C4-2B (cell line): ENCODE measurements around the gene COL6A1.
A peak's percentile ranks its signal among the peaks of the same experiment; 100 is the strongest.

Experiments
- H3K27ac ChIP-seq: fragments of 450-650 bp; 2 replicates; pipeline ENCODE4 v1.5.1; 2017
- ZFX ChIP-seq: fragments of 450-650 bp; IDR thresholded peaks from 2 replicates; pipeline ENCODE4 v1.6.1; 2017
- TF ChIP-seq, protein P1 (sequence below): fragments of 450-650 bp; conservative IDR thresholded peaks from 2 replicates; pipeline ENCODE4 v1.5.1; 2017; ENCODE audit warnings: mild to moderate bottlenecking

Gene COL6A1

DNA sequence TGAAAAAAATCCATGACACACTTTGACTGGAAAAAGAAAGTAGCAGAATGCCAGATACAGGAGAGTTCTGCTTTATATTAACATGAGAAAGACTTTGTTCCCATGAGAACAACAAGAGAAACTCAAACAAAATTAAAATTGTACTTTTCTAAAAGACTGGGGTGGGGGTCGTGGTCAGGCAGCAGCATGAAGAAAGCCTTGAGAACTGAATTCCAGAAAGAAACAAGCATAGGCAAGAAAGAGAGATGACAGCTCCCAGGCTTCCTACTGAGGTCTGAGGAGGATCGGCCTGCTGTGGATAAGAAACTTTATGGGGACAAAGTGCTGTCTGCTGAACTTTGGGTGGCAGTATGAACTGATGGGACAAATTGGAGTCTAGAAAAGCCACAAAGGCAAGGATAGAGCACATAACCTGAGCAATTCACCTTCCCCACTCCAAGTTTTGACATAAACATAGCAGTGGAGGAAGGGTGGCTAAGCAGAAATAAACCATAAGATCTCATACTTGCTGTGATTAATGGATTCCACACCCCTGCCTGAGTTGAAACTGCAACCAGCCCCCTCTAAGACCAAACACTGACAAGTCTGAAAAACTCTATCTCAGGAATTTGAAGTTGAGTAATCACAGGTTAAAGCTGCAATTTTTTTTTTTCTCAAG, 43.7 kb downstream of the COL6A1 start:
- no peak overlapping the region for H3K27ac ChIP-seq
- no peak for TF ChIP-seq ZFX

DNA sequence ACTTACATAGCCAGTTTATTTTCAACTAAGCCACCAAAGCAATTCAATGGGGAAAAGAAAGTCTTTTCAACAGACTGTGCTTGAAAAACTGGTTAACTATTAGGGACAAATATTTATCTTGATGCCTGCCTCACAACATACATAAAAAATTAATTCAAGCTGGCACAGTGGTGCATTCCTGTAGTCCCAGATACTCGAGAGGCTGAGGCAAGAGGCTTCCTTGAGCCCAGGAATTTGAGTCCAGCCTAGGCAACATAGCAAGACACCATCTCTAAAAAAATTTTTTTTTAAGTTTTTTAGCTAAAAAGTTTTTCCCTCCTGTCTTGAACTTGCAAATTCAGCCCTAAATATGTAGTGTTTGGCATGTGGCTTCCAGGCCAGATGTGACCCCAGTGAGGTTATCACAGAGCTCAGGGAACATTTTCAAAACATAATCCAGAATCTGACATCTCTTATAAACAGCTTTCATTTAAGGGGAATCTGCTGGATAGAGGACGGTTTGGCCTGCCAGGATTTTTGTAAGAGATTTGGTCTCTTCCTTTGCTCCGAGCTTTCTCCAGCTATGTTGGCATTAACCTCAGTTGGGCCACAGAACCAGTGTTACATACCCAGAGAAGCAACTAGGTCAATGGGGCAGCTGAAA, 46.4 kb downstream of the COL6A1 start:
- TF ChIP-seq, protein P1, sequence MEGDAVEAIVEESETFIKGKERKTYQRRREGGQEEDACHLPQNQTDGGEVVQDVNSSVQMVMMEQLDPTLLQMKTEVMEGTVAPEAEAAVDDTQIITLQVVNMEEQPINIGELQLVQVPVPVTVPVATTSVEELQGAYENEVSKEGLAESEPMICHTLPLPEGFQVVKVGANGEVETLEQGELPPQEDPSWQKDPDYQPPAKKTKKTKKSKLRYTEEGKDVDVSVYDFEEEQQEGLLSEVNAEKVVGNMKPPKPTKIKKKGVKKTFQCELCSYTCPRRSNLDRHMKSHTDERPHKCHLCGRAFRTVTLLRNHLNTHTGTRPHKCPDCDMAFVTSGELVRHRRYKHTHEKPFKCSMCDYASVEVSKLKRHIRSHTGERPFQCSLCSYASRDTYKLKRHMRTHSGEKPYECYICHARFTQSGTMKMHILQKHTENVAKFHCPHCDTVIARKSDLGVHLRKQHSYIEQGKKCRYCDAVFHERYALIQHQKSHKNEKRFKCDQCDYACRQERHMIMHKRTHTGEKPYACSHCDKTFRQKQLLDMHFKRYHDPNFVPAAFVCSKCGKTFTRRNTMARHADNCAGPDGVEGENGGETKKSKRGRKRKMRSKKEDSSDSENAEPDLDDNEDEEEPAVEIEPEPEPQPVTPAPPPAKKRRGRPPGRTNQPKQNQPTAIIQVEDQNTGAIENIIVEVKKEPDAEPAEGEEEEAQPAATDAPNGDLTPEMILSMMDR, result no peak
- no peak for TF ChIP-seq ZFX
- H3K27ac ChIP-seq, result no peak overlapping the region

DNA sequence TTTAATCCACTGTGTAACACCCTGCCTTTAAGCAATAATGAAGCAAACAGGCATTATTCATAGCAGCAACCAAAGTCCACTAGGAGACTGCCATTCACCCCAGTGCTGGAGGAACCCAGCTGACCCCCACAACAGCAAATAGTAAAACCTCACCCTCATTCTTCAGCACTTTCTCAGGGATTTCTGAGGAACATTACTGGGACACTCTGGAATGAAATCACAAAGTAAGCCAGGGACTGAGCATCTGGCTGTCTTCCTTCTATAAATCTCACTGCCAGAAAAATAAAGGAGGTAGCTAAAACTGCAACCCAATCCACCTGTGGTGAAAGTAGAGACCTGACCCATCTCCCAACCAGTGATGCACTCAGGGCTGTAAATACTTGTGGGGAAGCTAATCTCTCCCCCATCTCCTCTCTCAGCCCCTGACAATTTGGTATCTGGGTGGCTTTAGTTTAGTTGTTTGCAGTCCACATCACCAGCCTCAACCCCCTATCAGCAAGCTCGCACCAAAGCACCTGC, 47.1 kb downstream of the COL6A1 start:
- no peak for TF ChIP-seq ZFX
- TF ChIP-seq, protein P1, result no peak
- no peak overlapping the region for H3K27ac ChIP-seq

DNA sequence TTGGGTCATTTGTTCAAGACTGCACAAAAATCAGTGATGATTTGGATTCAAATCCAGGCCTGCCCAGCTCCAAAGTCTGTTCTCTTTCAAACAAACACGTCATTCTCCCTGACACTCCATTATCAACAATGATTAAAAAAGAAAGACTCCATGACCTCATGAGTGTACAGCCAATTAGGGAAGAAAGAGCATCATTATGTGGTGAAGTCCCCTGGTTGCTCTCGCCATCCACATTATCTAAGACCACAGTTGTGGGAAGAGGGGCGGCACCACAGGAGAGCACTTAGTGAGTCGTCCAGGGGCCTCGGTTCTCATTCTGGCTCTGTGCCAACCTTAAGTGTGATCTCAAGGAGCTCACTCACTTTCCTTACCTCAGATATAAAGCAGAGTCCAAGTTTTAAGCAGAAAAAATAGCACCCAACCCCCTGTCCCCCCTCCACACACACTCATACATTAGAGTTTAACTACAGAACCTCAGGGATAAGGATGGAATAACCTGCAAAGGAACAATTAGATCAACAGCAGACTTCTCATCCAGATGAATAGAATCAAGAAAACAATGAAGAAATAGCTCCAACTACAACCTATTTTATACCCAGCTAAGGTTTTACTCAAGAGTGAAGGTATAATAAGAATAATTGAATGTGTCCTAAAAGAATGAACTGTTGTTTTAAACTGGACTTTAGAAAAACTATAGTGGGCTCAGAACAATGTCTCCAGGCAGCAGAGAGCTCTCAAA, 47.8 kb downstream of the COL6A1 start:
- no peak overlapping the region for H3K27ac ChIP-seq
- no peak for TF ChIP-seq ZFX

DNA sequence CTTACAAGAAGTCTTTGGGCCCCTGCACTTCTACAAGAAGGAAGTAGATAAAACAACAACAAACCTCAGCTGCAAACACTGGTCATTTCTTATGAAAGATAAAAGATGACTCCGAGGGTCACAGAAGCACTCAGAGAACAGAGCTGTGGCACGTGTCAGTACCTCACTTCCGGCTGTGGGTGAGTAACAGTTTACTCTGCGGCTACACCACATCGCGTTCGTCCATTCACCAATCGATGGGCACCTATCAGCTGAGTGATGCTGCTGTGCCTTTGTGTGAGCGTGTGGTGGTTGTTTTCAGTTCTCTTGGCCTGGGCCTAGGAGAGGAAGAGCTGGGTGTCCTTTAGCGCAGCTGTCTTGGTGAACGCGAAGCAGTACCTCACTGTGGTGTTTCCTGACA, 49.9 kb downstream of the COL6A1 start:
- TF ChIP-seq, protein P1, result no peak
- TF ChIP-seq ZFX, result no peak
- no peak overlapping the region for H3K27ac ChIP-seq

DNA sequence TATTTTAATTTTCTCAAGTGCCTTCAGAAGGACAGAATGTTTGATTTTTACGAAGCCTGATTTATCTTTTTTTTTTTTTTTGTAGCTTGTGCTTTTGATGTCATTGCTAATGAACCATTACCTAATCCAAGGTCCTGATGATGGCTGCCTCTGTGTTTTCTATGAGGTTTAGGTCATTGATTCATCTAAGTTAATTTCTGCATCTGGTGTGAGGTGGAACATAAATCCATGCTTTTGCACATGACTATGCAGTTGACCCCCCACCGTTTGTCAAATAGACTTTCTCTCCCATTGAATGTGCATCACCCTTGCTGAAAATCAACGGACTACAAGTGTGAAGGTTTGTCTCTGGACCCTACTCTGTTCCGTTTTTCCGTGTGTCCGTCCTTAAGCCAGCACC, 50.5 kb downstream of the COL6A1 start:
- H3K27ac ChIP-seq, result no peak overlapping the region
- no peak for TF ChIP-seq ZFX

DNA sequence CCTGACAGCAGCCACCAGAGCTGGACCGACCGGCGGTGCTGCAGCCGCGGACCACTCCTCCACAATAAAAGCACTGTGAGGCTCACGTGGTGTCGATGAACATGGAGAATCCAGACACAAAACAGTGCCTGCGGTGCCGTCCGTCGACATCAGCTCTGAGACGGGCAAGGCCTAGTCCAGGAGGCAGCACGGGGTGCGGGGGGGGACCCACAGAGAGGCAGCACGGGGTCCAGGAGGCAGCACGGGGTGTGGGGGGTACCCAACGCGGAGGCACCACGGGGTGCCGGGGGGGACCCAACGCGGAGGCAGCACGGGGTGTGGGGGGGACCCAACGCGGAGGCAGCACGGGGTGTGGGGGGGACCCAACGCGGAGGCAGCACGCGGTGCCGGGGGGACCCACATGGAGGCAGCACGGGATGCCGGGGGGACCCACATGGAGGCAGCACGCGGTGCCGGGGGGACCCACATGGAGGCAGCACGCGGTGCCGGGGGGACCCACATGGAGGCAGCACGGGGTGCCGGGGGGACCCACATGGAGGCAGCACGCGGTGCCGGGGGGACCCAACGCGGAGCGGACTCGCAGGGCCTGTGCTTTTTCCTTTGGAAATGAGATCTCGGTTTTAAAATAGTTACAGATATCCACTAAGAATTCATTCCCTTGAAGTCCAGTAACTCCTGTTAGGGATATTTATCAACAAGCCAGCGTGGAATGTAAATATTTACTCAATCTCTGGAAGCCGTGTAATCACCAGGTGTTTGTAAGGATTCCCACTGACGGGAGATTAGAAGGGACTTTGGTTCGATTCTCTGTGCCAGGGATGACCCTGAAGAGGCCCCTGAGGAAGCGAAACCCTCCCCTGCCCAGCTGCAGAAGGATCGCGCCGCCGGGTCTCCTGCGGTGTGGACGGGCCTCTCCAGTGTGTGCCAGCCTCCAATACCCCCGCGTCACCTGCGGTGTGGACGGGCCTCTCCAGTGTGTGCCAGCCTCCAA, 52.1 kb downstream of the COL6A1 start:
- no peak for TF ChIP-seq ZFX
- peak overlapping the region; percentile 7; the same call in 1 of the 2 replicates for H3K27ac ChIP-seq

DNA sequence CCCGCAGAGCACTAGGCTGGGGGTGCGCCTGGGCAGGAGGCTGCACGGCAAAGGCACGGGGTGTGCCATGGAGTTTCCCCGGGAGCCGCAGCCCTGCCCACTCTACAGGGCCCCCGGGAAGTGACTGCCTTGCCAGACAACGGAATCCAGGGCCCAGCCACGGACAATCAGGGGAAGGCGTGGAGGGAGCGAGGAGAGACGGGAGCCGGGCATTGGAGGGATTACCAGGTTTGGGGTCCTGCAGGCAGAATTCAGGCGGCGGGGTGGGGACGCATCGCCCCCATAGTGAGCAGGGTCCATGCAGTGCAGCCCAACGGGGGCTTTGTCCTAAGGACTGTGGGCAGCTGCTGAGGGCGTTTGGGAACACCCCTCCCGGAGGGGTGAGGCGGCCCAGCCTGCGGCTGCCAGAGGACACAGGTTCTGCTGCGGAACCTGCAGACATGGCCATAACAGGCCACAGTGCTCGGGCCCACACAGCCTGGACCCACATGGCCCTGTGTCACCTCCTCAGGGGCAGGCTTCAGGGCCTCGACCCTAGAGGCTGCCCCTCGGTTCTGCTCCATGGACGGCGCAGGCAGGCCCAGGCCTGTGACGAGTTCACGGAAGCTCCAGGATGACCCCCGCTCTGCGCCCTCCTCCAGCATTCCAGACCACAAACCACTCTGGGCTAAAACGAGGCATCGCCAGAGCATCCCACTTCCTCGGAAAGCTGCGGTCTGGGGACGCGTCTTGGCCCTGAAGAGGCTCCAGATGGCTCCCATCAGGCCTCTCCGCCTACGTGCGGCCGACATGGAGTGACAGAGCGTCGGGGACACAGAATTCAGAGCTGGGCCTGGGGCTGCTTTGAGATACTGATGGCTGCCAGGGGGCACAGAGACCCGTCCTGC, 54.5 kb downstream of the COL6A1 start:
- no peak overlapping the region for H3K27ac ChIP-seq
- TF ChIP-seq ZFX, result no peak
- TF ChIP-seq, protein P1, result no peak
